SIG-M5 (cell line): ENCODE data around the gene HS2ST1.
"Not testable (repeated sequence)": the region's sequence is repeated elsewhere in the genome, so short reads cannot be mapped to it uniquely, and the experiment has no call there.

Experiments
- DNase-seq: peaks from one replicate; lab custom pipeline; 2025; lab: John Stamatoyannopoulos, UW

HS2ST1 gene

GRCh38 chr1:87023326-87023725 is 108.9 kb downstream of the HS2ST1 start:
- no peak for DNase-seq

- no peak for DNase-seq
Measured at GRCh38 chr1:87024936-87025540, 110.6 kb downstream of the HS2ST1 start.

- DNase-seq = not testable (repeated sequence)
Measured at GRCh38 chr1:87027561-87027960, 113.1 kb downstream of the HS2ST1 start.

- no peak for DNase-seq
Measured at GRCh38 chr1:87028576-87028975, 114.1 kb downstream of the HS2ST1 start.

DNA sequence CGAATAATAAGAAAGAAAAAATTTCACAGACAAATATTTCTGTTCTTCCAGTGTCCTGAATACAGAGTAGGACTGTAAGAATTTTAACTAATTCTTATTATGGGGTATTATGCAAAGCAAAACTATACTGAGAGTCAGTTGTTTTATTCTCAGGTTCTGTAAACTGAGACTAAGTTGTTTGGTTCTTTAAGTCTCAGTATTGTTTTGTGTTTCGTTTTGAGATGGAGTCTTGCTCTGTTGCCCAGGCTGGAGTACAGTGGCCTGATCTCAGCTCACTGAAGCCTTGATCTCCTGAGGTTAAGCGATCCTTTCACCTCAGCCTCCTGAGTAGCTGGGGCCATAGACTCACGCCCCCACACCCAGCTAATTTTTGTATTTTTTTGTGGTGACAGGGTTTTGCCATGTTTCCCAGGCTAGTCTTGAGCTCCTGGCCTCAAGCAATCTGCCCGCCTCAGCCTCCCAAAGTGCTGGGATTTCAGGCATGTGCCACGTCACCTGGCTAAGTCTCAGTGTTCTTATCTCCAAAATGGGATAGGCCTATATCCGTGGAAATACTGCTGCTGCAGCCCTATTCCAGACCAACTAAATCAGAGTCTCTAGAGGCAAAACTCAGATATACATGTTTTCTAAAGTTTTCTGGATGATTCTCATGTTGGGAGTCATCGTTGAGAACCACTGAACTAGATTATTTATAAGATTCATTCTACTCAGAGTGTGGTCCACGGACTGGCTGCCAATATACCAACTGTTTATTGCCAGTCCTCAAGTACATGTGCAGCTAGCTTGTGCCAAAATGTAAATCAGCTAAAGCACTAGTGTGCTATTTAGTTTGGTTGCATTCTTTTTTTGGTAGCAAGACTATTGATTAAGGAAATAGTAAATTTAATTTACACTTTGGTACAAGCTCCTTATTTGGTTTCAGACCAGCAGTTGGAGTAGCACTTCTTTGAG is 116.6 kb downstream of the HS2ST1 start:
- DNase-seq = no peak

- no peak for DNase-seq
Measured at GRCh38 chr1:87034351-87034750, 119.9 kb downstream of the HS2ST1 start.

GRCh38 chr1:87039096-87039495 is 124.7 kb downstream of the HS2ST1 start:
- DNase-seq = no peak

DNA sequence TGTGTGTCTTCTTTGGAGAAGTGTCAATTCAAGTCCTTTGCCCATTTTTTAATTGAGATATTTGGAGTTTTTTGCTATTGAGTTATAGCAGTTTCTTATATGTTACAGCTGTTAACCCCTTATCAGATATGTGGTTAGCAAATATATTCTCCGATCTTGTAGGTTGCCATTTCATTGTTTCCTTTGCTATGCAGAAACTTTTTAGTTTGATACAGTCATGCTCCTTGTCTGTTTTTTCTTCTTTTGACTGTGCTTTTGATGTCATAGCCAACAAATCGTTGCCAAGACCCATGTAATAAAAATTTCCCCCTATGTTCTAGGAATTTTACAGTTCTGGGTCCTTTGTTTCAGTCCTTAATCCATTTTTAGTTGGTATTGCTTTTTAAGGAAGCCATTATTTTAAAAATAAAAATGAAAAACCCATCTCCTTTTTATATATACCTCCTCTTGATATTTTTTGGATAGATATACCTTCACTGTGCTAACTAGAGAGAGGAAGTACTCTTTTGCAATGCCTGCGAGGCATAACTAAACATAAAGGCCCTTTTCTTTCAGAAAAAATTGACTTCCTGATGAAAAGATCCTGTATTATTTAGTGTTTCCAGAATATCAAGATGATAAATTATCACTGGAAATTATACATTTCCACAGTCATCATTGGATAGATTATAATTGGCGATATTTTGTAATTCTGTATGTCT is 127.8 kb downstream of the HS2ST1 start:
- DNase-seq = no peak

GRCh38 chr1:87044424-87044823 is 130.0 kb downstream of the HS2ST1 start:
- no peak for DNase-seq

GRCh38 chr1:87044840-87045239 is 130.4 kb downstream of the HS2ST1 start:
- no peak for DNase-seq

DNA sequence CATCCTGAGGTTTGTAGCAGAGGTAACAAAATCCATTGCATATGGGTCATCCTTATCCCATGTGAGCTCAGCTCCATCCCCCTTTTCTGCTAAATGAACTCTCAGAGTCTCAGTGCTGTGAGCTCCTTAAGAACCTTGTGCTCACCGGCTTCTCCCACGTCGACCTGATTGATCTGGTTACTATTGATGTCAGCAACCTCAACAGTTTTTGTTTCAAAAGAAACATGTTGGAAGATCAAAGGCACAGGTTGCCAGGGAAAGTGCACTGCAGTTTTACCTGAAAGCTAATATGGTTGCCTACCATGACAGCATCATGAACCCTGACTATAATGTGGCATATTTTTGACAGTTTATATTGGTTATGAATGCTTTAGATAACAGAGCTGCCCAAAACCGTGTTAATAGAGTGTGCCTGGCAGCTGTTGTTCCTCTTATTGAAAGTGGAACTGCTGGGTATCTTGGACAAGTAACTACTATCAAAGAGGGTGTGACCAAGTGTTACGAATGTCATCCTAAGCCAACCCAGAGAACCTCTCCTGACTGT is 131.4 kb downstream of the HS2ST1 start:
- no peak for DNase-seq

GRCh38 chr1:87046951-87047350 is 132.5 kb downstream of the HS2ST1 start:
- no peak for DNase-seq

DNA sequence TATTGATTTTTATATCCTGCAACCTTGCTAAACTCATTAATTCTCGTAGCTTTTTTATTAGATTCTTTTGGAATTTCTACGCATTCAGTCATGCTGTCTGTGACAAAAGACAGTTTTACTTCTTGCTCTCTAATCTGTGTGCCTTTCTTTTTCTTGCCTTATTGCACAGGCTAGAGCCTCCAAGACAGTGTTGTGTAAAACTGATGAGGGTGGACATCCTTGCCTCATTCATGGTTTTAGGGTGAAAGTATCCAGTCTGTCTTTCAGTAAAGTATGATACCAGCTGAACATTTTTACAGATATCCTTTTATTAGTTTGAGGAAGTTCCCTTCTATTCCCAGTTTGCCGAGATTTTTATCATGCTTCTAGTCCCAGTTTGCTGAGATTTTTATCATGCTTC is 133.8 kb downstream of the HS2ST1 start:
- DNase-seq = no peak

- DNase-seq = no peak
Measured at GRCh38 chr1:87051965-87052364, 137.5 kb downstream of the HS2ST1 start.

DNA sequence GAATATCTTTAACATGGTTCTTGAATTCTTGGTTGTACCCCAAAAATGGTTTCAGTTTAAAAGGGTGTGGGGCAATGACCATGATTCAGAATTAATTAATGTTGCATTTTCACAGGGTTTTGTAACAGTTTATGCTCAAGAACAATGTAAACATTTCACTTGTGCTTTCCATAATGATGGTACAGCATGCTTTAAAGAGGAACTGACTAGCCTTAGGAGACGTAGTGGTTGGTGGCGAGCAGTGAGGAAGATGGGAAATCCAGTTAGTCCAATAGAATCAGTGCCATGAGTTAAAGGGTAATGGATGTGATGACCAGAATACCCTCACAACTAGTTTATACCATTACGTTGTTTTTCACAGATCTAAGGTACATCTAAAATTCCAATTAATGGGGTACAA is 138.0 kb downstream of the HS2ST1 start:
- DNase-seq = no peak

DNA sequence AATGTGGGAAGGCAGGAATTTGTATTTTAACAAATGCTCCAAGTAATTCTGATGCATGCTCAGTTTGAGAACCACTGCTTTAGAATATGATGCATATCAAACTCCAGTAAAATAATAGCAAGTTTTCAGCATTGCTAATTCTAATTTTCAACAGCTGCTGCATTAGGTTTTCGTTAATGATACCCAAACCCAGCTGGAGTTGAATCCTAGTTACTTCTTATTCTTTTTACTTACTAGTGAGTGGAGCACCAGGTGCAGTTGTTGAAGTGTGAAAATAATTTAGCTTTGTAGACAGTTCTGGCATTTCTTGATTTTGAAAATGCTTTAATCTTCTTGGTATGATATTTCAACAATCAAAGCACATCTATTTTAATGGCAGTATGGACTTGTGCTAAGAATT is 138.5 kb downstream of the HS2ST1 start:
- DNase-seq = no peak

DNA sequence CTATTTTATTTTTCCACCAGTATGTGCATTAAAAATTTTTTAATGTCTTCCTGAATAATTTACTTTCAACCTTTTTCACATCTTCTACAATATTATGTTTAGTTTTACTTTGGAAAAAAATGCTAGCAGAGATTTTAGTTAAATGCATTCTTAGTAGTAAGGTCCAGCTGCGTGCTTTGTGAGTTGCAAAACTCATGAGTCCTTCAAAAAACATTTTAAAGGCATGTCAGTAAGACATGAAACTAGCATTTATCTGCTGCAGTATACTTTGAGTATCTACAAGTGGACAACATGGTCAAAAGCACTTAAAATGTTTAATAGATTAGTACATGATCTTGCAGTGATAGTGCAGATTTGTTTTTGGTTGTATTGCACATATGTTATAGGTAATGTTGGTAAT is 139.0 kb downstream of the HS2ST1 start:
- DNase-seq = no peak

GRCh38 chr1:87056974-87057373 is 142.5 kb downstream of the HS2ST1 start:
- no peak for DNase-seq

DNA sequence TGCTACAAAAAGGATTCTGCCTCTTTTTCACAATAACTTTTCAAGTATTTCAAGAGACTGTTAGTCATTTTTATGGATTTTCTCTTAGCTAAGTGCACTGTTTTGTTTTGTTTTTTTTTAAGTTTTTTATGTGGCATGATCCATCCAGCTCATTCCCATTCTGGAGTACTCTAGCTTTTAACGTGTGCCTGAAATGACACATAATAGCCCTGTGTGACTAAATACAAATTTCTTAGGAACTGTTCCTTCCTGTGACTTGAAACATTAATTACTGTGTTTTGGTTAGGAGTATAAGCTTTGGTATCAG is 143.9 kb downstream of the HS2ST1 start:
- DNase-seq = no peak

DNA sequence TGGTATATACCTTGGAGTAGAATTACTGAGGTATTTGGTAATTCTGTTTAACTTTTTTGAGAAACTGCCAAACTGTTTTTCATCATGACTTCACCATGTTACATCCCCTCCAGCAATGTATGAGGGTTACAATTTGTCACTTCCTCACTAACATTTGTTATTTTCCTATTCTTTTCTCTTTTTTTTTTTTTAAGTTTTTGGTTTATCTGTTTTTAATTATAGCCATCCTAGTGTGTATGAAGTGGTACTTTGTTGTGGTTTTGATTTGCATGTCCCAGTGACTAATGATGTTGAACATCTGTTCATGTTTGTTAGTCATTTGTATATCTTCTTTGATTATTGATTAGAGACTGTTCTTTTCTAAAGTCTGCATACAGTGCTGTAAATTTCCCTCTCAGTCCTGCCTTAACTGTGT is 147.3 kb downstream of the HS2ST1 start:
- no peak for DNase-seq

DNA sequence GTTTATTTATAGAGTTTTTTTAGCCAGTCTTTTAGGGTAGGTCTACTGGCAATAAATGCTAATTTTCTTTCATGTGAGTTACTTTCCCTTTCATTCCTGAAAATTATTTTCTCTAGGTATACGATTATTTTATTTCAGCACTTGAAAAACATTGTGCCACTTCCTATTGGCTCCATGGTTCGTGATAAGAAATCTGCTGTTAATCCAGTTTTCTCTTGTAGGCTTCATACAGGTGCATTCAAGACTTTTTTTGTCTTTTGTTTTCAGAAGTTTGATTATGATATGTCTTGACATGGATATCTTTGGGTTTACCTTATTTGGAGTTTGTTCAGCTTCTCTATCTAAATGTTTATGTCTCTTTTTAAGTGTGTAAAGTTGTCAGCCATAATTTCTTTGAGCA is 148.3 kb downstream of the HS2ST1 start:
- no peak for DNase-seq

DNA sequence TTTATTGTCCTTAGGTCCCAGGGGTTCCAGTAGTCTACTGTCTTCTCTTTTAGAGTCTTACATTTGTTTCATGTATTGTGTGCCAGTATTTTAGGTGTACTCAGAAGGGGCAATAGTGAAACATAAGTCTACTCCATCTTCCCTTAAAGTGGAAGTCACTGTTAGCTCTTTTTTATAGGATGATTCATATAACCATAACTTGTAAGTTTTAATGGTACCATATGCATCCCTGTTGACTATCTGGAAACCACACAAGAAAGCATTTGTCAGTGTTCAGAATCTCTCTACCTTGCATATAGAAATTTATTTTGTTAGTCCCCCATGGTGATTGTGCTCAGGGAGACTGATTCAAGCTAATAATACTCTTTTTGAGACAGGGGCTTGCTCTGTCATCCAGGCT is 149.9 kb downstream of the HS2ST1 start:
- no peak for DNase-seq

GRCh38 chr1:87064986-87065385 is 150.6 kb downstream of the HS2ST1 start:
- DNase-seq = no peak
